GM21723 (cell line): ENCODE measurements around the gene ASNSD1.

ENCODE experiments used
- ATAC-seq: cut with Tn5 transposase; IDR thresholded peaks from one replicate; pipeline ENCODE4 v1.9.1; 2021; ENCODE audit warnings: mild to moderate bottlenecking, moderate library complexity; ENCODE audit not compliant: unreplicated experiment

The ASNSD1 gene

GRCh38 chr2:189661148-189661956 is at the start of gene ASNSD1:
TSS of gene ASNSD1 (plus strand) at chr2:189661459. CDS start at chr2:189666133, 4,674 bp downstream.
- ATAC-seq = peak; percentile 90

GRCh38 chr2:189613077-189613636 is 48.1 kb upstream of the ASNSD1 start:
- no peak for ATAC-seq

GRCh38 chr2:189613650-189614420 is 47.4 kb upstream of the ASNSD1 start:
- no peak for ATAC-seq

- ATAC-seq = no peak
Measured at GRCh38 chr2:189614585-189614984, 46.7 kb upstream of the ASNSD1 start.

GRCh38 chr2:189618197-189618596 is 43.1 kb upstream of the ASNSD1 start:
- ATAC-seq = no peak

- no peak for ATAC-seq
Measured at GRCh38 chr2:189621781-189622180, 39.5 kb upstream of the ASNSD1 start.

GRCh38 chr2:189623049-189623448 is 38.2 kb upstream of the ASNSD1 start:
- no peak for ATAC-seq

- no peak for ATAC-seq
Measured at GRCh38 chr2:189624648-189625355, 36.5 kb upstream of the ASNSD1 start.

- no peak for ATAC-seq
Measured at GRCh38 chr2:189625636-189626035, 35.6 kb upstream of the ASNSD1 start.

GRCh38 chr2:189627789-189628188 is 33.5 kb upstream of the ASNSD1 start:
- no peak for ATAC-seq

GRCh38 chr2:189628817-189629530 is 32.3 kb upstream of the ASNSD1 start:
- no peak for ATAC-seq

- ATAC-seq = no peak
Measured at GRCh38 chr2:189629531-189630453, 31.5 kb upstream of the ASNSD1 start.

- ATAC-seq = no peak
Measured at GRCh38 chr2:189631849-189632248, 29.4 kb upstream of the ASNSD1 start.

GRCh38 chr2:189633392-189633811 is 27.9 kb upstream of the ASNSD1 start:
- no peak for ATAC-seq

- ATAC-seq = no peak
Measured at GRCh38 chr2:189635353-189635752, 25.9 kb upstream of the ASNSD1 start.

GRCh38 chr2:189638301-189639006 is 22.8 kb upstream of the ASNSD1 start:
- ATAC-seq = no peak

- no peak for ATAC-seq
Measured at GRCh38 chr2:189639007-189639609, 22.2 kb upstream of the ASNSD1 start.

- no peak for ATAC-seq
Measured at GRCh38 chr2:189641002-189641401, 20.3 kb upstream of the ASNSD1 start.
